NCI-H345 treated with DMSO at 0.1 percent for 48 hours (cell line): ENCODE measurements around the gene RNASEH1.
"Not testable (repeated sequence)": the region's sequence is repeated elsewhere in the genome, so short reads cannot be mapped to it uniquely, and the experiment has no call there.

ENCODE experiments used
- DNase-seq: peaks from one replicate; lab custom pipeline; 2025; ENCODE audit not compliant: unreplicated experiment; lab: John Stamatoyannopoulos, UW

The RNASEH1 gene

DNA sequence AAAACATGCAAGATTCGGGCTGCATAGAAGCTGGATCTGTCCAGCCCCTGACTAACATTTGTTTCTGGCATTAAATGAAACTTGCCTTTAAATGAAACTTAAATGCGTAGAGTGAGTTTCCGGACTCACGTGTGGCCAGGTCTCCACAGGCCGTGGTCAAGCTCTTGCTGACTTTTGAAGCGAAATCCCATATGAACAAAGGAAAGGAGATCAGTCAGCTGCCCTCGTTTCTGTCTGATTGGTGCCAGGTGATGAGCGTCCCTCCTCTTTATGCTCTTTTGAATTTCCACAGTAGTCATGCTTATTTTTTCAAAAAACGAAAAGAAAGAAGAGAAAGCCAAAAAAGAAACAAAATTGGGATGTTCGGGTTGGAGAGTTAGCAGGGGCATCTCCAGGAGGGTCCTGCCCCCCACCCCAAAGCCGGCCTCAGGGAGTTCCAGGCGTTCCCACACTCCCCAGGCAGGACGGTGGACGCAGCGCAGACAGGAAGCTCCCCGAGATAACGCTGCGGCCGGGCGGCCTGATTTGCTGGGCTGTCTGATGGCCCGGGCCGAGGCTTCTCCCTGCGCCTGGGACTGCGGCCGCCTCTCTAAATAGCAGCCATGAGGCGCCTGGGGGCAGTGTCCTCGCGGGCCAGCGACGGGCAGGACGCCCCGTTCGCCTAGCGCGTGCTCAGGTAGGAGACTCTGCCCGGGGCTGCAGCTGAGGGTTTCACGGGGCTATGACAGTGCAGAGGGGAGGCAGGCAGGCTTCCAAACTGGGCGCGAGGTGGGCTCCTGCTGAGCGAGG, 36.6 kb upstream of the RNASEH1 start, which contains the start of gene COLEC11:
Gene COLEC11, plus strand, starts transcription at position 620 of the 789 bp plus-strand sequence. CDS start 9,229 bp downstream, outside the sequence.
- DNase-seq, result no peak

DNA sequence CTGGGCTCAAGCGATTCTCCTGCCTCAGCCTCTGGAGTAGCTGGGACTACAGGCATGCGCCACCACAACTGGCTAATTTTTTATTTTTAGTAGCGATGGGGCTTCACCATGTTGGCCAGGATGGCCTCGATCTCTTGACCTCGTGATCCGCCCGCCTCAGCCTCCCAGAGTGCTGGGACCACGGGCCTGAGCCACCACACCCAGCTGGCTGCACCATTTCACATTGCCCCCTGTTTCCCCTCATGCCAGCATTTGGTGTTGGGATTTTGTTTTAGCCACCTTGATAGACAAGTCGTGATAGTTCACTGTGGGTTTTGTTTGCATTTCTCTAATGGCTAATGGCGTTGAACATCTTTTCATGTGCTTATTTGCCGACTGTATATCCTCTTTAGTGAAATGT, 31.0 kb upstream of the RNASEH1 start:
- no peak for DNase-seq

DNA sequence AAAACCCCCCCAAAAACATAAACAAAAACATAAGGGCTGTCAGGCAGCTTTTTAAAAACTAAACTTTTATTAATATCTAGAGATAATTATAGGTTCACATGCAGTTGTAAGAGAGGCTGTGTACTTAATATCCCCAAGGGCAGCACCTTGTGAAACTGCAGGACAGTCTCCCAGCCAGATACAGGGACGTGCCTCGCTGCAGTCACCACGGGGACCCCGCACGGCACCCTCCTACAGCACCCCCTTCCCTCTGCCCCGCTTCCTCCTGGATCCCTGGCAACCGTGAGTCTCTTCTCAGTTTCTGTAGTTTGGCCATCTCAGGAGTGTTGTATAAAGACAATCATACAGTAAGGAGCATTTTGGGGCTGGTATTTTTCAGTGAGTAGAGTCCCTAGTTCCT, 30.0 kb upstream of the RNASEH1 start:
- no peak for DNase-seq

DNA sequence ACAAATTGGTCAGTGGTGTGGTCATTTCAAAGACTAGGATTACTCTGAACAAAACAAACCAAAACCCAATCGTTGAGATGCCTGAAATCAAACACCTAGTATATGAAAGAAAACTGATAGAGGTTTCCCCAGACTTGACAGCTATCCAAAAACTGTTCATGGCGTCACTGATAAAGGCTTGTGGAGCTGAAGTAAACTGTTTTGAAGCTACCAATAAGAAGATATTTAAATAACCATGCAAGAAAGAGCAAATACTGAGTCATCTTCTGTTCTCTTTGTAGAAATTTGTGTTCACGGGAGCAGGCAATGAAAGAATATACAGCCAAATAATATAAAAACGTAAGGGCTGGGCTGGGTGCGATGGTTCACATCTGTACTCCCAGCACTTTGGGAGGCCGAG, 29.3 kb upstream of the RNASEH1 start:
- DNase-seq, result no peak

DNA sequence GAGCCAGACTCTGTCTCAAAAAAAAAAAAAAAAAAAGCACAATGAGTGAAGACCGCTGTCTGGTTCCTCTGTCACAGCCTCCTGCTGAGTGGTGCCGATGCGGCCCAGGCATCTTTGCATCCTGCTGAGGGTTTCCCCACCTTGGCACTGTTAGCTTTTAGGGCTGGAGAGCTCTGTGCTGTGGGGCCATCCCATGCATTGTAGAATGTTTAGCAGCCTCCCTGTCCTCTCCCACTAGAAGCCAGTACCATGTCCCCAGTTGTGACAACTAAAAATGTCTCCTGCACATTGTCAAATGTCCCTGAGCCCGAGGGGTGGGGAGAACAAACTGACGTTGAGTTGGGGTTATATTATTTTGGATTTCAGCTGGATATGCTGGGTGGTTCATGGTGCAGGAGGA, 28.9 kb upstream of the RNASEH1 start:
- DNase-seq, result no peak

DNA sequence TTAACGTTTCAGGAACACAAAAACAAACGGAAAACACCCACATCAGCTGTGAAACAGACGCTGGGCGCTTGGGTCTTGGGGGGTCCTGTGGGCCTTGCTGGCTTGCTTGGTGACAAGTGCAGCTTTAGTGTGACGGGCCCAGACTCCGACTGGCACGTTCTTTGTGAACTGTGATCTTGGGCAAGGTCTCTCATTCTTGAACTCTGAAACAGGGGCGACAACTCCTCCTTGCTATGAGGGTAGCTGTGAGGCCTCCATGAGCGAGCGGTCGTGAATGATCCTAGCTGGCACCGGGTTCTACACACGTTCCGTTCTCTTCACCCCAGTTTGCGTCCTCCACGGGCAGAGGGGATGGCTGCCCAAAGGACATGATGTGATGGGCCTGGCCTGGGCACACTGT, 28.1 kb upstream of the RNASEH1 start:
- no peak for DNase-seq

DNA sequence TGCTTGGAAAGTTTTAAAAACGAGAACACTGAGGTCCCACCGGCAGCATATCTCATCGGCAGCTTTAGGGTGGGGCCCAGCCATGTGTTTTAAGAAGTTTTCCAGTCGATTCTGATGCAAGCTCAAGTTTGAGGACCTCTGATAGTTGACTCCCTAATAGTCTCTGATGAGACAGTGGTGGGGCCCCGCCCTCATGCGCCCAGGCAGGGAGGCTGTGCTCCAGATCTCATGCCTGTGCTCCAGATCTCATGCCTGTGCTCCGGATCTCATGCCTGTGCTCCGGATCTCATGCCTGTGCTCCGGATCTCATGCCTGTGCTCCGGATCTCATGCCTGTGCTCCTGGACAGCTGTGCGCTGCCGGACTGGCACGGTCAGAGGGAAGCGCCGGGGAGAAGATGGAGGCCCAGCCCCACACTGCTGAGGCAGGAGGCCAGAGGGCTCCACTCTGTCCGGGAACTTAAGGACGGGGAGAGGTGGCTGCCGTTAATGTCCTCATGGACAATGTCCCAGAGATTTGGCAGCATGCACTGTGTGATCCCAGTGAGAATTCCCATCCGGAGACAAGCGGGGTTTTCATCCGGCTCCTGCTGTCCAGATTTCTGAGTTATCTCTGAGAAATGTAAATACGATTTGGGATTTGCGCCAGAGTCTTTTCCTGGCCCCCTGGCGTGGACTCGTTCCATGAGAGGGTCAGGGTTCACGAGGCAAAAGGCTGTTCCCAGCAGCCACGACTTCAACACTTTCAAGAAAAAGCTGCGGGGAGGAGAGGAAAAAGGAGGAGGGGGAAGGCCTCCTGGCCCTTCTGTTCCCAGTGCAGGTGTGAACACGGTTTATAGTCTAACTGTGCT, 27.4 kb upstream of the RNASEH1 start:
- no peak for DNase-seq

DNA sequence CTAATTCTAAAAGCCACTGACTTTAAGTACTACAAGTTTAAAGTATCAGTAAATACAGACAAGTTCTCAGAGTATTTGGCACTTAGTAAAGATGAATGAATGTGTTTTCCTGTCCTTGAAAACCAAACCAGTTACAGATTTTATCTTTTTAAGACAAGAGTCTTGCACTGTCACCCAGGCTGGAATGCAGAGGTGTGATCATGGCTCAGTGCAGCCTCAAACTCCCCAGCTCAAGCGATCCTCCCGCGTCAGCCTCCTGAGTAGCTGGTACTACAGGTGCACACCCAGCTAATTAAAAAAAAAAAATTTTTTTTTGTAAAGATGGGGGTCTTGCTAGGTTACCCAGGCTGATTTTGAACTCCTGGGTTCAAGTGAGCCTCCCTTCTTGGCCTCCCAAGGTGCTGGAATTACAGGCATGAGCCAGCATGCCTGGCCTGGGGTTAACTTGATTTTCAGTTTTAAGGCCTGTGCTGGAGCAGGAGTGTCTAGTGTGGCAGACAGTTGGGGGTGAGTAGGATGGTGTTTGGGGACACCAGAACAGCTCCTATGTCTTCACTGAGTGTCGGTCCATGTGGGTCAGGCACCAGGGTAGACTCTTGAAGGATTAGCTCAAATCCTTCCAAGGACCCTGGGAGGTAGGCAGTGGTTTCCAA, 26.6 kb upstream of the RNASEH1 start:
- DNase-seq, result no peak

DNA sequence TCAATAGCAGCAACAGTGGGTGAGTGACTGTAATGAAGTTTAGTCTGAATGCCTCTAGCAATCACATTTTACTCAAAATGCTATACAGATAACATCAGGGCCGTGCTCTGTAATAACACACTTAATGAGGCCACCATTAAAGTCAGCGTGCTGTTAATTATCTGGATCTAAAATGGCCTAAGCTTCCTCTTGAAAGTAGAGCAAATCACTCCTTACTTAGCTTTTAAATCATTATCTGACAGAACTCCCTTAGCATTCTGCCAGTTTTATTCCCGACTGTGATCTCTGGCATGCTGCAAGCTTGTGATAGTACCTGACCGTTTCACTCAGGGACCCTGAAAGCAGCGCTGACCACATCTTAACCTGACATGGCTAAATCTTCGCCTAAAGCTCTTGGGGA, 25.9 kb upstream of the RNASEH1 start:
- no peak for DNase-seq

DNA sequence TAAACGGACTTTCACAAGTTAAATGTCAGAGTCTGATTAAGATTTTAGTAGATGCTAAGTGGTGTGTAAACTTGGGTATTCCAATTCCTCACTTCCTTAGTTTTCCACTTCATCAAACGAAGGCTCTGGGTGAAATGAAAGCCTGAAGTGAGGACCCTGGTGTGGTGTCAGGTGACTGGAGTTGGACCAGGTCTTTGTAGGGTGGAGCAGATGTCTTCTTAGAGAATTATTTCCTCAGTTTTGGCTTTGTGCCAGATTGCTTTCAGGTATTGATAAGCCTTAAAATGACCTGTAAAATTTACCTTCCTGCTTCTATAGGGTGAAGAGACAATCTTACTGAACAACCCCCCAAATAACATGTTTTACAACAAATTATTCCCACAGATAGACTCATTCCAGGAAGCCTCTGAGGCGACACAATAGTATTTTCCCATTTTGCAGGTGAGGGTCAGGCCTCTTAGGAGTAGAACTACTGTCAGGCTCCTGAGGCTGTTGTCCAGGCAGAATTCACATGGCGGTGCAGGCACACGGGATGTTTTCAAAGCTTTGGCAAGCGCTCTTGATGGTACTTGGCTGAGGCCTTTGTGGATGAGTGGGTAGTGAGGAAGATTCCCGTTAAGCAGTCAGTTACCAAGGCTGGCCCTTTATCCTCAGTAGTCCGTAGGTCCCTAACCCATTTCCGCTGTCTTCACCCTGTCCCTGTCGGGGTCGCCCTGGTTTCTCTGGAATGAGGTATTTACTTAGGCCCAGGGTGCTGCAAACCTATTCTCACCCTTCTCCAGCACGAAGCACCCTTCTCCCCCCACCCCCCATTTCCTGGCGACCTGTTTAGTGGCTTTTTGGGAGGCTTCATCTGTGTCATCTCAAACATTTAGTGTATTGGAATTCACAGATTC, 23.5 kb upstream of the RNASEH1 start:
- no peak for DNase-seq

DNA sequence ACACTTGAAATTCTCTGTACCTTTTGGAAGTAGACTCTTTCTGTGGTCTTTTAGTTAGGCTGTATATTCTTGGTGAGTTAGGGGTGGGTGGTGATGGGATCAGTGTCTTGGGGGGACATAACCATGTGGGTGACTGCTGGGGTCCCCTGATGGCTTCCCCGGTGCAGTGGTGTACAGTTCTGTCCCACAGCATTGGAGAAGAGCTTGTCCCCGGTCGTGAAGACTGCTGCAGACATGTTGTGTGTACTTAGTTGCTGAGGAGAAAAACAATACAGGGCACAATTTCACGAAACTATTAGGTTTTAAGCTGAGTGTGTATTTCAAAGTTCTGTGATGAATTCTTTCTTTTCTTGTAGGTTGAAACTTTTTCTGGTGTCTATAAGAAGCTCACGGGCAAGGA, 22.3 kb upstream of the RNASEH1 start:
- no peak for DNase-seq

DNA sequence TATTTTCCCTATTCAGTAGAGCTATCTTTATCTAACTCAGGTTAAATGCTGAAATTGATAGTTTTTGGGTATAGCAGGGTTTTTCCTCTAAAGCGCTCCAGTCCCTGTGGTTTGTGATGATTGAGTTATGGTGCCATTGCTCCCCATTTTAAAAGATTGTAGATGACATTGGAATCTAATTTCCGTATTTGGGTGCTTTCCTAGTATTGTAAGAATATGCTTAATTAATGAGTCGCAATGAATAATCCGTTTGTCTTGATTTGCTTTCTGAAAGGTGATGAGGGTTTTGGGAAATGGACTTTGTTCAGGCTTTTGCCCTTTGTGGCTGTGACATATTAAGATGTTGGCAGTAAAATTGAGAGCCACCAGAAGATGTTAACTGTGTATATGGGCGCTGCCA, 20.9 kb upstream of the RNASEH1 start:
- DNase-seq, result no peak

DNA sequence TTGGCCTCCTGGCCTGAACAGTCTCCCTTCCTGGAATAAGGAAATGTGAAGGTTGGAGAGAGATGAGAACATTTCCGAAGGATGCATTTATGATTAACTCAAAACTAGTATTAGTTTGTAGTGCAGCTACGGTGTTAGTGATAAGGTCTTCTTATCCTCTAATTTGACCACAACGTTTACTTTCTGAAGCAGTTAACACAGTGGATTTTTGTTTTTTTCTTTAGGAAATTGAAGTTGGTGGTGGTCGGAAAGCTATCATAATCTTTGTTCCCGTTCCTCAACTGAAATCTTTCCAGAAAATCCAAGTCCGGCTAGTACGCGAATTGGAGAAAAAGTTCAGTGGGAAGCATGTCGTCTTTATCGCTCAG, 18.1 kb upstream of the RNASEH1 start:
- not testable (repeated sequence) for DNase-seq

DNA sequence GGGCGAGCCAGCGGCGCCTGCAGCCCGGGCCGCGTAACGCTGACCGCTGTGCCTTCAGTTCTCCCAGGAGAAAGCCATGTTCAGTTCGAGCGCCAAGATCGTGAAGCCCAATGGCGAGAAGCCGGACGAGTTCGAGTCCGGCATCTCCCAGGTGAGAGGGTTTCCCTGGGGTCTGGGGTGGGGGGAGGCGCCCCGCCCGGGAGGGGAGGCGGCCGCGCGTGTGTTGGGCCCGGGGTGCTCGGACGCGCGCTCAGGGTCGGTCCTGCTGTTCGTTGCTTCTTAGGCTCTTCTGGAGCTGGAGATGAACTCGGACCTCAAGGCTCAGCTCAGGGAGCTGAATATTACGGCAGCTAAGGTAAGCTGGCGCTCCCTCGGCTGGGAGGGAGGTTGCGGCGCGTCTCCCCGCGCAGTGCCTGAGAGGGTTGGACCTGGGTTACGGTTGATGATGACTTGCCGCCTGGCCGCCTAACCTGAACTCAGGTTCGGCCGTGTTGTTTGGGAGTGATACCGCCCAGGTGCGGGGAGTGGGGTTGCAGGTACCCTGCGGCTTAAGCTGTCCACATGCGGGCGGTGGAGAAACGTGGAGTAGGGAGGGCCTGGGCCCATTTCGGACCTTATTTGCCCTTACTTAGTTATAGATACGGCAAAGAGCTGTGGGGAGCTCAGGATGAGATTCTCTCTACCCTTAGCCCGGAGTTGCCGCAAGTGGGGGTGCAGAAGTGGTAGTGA, 17.6 kb upstream of the RNASEH1 start:
- DNase-seq, result no peak

DNA sequence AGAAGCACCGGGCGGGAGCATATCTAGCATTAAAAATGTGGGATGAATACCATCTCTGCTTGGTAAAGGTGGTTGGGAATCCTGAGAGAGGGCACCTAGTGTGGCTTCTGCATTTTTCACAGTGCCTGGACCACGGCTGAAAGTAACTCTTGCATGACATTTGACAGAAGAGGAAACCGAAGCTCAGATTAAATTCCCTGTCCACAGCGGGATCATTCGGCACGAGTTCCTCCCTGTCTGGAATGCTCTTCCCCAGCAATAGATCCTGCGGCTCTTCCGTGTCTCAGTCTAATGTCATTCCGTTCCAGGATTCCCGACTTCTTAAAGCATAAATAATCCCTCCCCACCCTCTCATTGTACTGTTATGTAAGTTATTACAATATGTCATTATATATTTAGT, 16.0 kb upstream of the RNASEH1 start:
- DNase-seq, result no peak

DNA sequence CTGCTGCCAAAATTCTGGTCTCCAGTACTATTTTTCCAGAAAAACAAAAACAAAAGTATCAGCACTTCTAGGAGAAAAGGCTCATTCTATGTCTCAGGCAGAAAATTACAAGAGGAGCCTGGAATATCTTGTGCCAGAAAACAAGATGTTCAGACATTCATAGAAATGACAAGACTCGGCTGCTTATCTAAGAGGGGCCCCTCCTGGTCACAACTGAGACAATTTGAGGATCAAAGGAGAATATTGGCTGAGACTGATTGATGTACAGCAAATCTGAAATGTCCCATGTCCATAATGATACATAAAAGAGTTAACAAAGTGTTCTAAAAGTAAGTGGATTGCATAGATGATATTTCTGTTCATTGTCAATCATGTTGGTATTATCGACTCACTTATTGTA, 14.5 kb upstream of the RNASEH1 start:
- no peak for DNase-seq

DNA sequence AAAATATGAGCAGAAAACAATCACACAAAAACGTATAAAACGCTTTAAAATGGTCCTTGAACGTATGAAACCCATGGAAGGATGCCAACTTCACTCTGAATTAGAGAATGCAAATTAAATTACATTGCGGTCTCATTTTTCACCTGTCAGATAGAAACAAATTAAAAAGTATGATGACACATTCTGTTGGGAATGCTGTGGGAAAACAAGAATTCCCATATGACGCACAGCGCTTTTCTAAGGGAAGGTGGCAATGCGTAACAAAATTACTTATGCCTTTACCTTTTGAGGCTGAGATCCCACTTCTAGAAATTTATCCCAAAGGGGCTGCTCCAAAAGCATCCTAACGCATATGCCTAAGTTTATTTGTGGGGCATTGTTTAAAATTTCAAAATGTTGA, 13.2 kb upstream of the RNASEH1 start:
- DNase-seq, result no peak

DNA sequence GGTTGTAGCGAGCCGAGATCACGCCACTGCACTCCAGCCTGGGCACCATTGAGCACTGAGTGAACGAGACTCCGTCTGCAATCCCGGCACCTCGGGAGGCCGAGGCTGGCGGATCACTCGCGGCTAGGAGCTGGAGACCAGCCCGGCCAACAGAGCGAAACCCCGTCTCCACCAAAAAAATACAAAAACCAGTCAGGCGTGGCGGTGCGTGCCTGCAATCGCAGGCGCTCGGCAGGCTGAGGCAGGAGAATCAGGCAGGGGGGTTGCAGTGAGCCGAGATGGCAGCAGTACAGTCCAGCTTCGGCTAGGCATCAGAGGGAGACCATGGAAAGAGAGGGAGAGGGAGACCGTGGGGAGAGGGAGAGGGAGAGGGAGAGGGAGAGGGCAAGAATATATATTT, 11.5 kb upstream of the RNASEH1 start:
- DNase-seq, result not testable (repeated sequence)

DNA sequence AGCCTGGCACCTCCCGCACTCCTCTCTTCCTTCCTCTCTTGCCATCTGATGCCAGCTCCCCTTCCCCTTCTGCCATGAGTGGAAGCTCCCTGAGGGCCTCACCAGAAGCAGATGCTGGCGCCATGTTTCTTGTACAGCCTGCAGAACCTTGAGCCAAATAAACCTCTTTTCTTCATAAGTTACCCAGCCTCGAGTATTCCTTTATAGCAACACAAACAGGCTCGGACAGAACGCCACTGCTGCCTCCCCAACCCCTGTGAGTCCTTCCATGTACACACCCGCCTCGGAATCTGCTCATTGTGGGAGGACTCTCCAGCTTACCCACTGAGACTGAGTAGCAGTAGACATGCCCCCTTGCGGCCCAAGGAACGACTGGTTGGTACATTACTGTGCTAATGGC, 8.7 kb upstream of the RNASEH1 start:
- no peak for DNase-seq

DNA sequence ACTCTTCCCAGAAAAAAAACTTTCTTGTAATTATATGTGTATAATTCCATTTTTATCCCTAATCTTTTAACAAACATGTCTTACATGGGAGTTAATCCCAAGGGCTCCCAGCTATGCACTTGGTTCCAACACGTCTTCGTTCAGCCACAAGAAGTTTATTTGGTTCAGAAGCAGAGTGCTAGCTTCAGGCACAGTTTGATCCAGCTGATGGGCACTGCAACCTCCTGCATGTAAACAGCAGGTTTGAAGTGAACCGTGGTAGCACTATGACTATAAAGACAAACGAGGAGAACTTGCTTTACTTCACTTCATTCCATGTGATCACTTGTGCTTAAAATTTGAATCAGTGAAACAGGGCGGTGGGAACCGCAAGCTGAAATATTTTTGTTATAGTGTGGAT, 7.0 kb upstream of the RNASEH1 start:
- DNase-seq, result no peak
